CD4-positive, alpha-beta T cell (primary cell): ENCODE measurements around the gene TMCC3. TPM values are rescaled to one million over a fixed set of nuclear protein-coding genes. Genes with fewer than 3 reads are reported as not detected.

Experiments used
- ATAC-seq: fragments of 200-7000 bp; cut with Tn5 transposase; one replicate; pipeline ENCODE4 v1.10.0; 2022; ENCODE audit warnings: mild to moderate bottlenecking; ENCODE audit not compliant: poor library complexity
- CTCF ChIA-PET: fragments of 350-600 bp; sonication (Branson Sonifier 250); formaldehyde crosslinking; loops from one replicate; lab custom pipeline; 2021; ENCODE audit warnings: antibody characterized with exemption, inconsistent platforms; lab: Charles Lee
- POLR2A ChIA-PET: fragments of 350-600 bp; sonication (Branson Sonifier 250); formaldehyde crosslinking; loops from one replicate; lab custom pipeline; 2021; ENCODE audit warnings: antibody characterized with exemption, inconsistent platforms; lab: Charles Lee
- DNase-seq, 14 experiments: peaks; one replicate each; pipeline ENCODE4 v3.0.0-alpha.2; 2013 to 2020; ENCODE audit warnings: mixed read lengths in 2 of 14
- H3K27ac ChIP-seq, 2 donors: one replicate each; pipeline versions ENCODE4 v1.5.1 to v1.7.0; 2013; ENCODE audit warnings: low read length in 2 of 2, low read depth in 1 of 2, mild to moderate bottlenecking in 1 of 2
- H3K27me3 ChIP-seq, 2 experiments: 1 replicate in 1 of 2; 2 replicates in 1 of 2; pipeline versions ENCODE4 v1.6.1 to v1.7.0; 2013; ENCODE audit warnings: low read length in 2 of 2, control low read depth in 1 of 2, mild to moderate bottlenecking in 1 of 2, moderate library complexity in 1 of 2; ENCODE audit not compliant: insufficient read depth in 2 of 2, control insufficient read depth in 1 of 2
- H3K36me3 ChIP-seq: one replicate; pipeline ENCODE4 v1.6.1; 2013; ENCODE audit warnings: low read length, control low read depth; ENCODE audit not compliant: insufficient read depth
- H3K4me1 ChIP-seq: one replicate; pipeline ENCODE4 v1.6.1; 2013; ENCODE audit warnings: low read length, control low read depth; ENCODE audit not compliant: insufficient read depth
- H3K4me3 ChIP-seq: one replicate; pipeline ENCODE4 v1.5.1; 2013; ENCODE audit warnings: mild to moderate bottlenecking, low read length, moderate library complexity
- H3K9me3 ChIP-seq, 2 experiments: 1 replicate in 1 of 2; 2 replicates in 1 of 2; pipeline versions ENCODE4 v1.6.1 to v1.7.0; 2013; ENCODE audit warnings: low read length in 2 of 2, mild to moderate bottlenecking in 2 of 2, control low read depth in 1 of 2, moderate library complexity in 1 of 2; ENCODE audit not compliant: control insufficient read depth in 1 of 2, insufficient read depth in 1 of 2
- H3K27ac Mint-ChIP-seq: one replicate; pipeline ENCODE4 v1.8.0; 2020; ENCODE audit warnings: mixed read lengths
- H3K27me3 Mint-ChIP-seq: one replicate; pipeline ENCODE4 v1.8.0; 2021; ENCODE audit warnings: mixed read lengths
- H3K36me3 Mint-ChIP-seq: one replicate; pipeline ENCODE4 v1.8.0; 2021; ENCODE audit warnings: low read depth, mixed read lengths
- H3K4me1 Mint-ChIP-seq: one replicate; pipeline ENCODE4 v1.8.0; 2021; ENCODE audit warnings: low read depth, mixed read lengths
- H3K4me3 Mint-ChIP-seq: one replicate; pipeline ENCODE4 v1.8.0; 2020; ENCODE audit warnings: mild to moderate bottlenecking, mixed read lengths
- H3K9me3 Mint-ChIP-seq: one replicate; pipeline ENCODE4 v1.8.0; 2020; ENCODE audit warnings: mixed read lengths
- intact Hi-C, 2 experiments: fragments of 100-400 bp; cut with DNase I in 1 of 2; cut with micrococcal nuclease in 1 of 2; formaldehyde crosslinking; loops; one replicate each; pipeline versions ENCODE4 v1.15.1 to v1.9.0; 2023 to 2025; cut with DNase I, micrococcal nuclease
- total RNA-seq, 174 experiments: library from RNA in 2 of 174; stranded (reverse) in 2 of 174; gene quantifications; one replicate each; pipeline ENCODE4 v1.2.3 and lab custom pipeline; 2021 to 2026
- TF ChIP-seq, protein P1 (sequence below): fragments of 200-600 bp; IDR thresholded peaks from one replicate; pipeline ENCODE4 v1.8.0; 2022; ENCODE audit warnings: antibody characterized with exemption, mild to moderate bottlenecking

The TMCC3 gene
- total RNA-seq, 2 experiments from 2014 or later = 0.78 to 1.3 TPM

DNA sequence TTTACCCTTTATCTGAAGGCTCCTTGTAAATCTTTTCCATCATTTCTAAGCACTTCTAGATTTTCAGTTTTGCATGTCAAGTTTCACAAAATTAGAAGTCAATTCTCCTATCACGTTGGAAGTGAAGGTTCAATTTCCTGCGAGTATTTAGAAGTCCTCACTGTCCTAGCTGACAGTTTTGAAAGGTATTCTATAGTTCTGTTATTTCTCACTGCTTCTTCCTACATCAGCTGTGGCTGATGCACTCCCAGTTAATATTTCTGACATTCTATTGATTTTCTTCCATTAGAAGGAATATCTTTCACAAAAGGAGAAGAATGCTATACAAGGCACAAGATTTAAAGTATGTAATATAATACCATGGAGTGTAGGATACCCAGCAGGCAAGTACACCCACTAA, 15.8 kb upstream of the TMCC3 start:
- no peaks in the 10 kb centered on the region for H3K4me1 Mint-ChIP-seq
- DNase-seq = no peak

DNA sequence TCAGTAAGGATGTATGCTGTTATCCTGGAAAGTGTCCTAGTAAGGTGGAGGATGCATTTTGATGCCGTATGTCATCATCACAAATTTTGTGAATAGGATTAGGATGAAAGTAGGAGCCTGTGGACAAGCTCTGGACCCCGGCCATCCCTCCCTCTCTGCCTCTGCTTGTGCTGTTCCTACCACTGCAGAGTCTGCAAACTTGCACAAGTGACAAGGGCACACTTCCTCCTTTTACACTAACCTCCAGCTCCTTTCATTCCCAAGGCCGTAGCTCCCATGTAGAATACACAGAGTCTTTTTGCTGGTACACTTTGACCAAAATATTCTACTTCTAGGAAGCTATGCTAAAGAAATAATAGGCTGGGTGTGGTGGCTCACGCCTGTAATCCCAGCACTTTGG, 13.3 kb upstream of the TMCC3 start:
- CTCF ChIA-PET = interaction anchor here (1.3 kb wide), 1 partner anchor 10 kb away, joined by 3 read pairs; no protein-coding TSS in a partner anchor
- no peaks in the 10 kb centered on the region for H3K9me3 Mint-ChIP-seq
- DNase-seq = no peak
- H3K27ac Mint-ChIP-seq = no peak overlapping the region
- no peaks in the 10 kb centered on the region for H3K4me1 Mint-ChIP-seq
- H3K27me3 Mint-ChIP-seq = peaks cover 2% of the 10 kb centered on the region
- no peak overlapping the region for H3K4me3 Mint-ChIP-seq
- no peak for ATAC-seq
- POLR2A ChIA-PET = no interaction called here
- Histone ChIP-seq H3K9me3 (no peaks in the 10 kb centered on the region), H3K36me3 (no peaks in the 10 kb centered on the region), H3K4me1 (no peaks in the 10 kb centered on the region), H3K27ac (no peak overlapping the region), H3K27me3 (no peaks in the 10 kb centered on the region), H3K4me3 (no peak overlapping the region)
- TF ChIP-seq, protein P1, sequence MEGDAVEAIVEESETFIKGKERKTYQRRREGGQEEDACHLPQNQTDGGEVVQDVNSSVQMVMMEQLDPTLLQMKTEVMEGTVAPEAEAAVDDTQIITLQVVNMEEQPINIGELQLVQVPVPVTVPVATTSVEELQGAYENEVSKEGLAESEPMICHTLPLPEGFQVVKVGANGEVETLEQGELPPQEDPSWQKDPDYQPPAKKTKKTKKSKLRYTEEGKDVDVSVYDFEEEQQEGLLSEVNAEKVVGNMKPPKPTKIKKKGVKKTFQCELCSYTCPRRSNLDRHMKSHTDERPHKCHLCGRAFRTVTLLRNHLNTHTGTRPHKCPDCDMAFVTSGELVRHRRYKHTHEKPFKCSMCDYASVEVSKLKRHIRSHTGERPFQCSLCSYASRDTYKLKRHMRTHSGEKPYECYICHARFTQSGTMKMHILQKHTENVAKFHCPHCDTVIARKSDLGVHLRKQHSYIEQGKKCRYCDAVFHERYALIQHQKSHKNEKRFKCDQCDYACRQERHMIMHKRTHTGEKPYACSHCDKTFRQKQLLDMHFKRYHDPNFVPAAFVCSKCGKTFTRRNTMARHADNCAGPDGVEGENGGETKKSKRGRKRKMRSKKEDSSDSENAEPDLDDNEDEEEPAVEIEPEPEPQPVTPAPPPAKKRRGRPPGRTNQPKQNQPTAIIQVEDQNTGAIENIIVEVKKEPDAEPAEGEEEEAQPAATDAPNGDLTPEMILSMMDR = no peak
- H3K36me3 Mint-ChIP-seq = no peaks in the 10 kb centered on the region
- intact Hi-C loops = no loop called here

More for the DNA sequence above, 15.8 kb upstream of the TMCC3 start:
- ATAC-seq = no peak
- Histone ChIP-seq H3K27me3 (no peaks in the 10 kb centered on the region), H3K4me1 (no peaks in the 10 kb centered on the region), H3K4me3 (no peak overlapping the region), H3K36me3 (no peaks in the 10 kb centered on the region), H3K9me3 (no peaks in the 10 kb centered on the region), H3K27ac (no peak overlapping the region)
- no peaks in the 10 kb centered on the region for H3K36me3 Mint-ChIP-seq
- TF ChIP-seq, protein P1 = no peak
- intact Hi-C loops = no loop called here
- no peak overlapping the region for H3K4me3 Mint-ChIP-seq
- no peaks in the 10 kb centered on the region for H3K27me3 Mint-ChIP-seq
- H3K9me3 Mint-ChIP-seq = no peaks in the 10 kb centered on the region
- CTCF ChIA-PET = no interaction called here
- H3K27ac Mint-ChIP-seq = no peak overlapping the region
- POLR2A ChIA-PET = no interaction called here

DNA sequence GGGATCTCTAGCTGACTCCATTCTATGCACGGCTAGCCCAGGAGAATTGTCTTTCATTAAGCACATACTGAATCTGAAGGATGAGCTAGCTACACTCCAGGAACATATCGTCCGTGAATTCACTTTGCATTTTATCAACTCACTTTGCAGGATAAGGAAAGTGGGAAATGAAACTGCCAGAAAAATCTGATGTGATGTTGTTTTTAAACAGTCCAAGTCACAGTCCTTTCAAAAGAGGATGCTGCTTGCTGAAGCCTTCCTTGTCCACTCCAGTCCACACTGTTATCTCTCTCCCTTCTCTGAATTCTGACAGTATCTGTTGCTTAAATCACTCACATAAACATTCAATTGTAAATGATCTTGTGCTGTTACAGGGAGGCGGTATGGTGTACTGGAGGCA, 12.7 kb upstream of the TMCC3 start:
- H3K36me3 ChIP-seq = no peaks in the 10 kb centered on the region
- no peaks in the 10 kb centered on the region for H3K4me1 Mint-ChIP-seq
- H3K4me1 ChIP-seq = no peaks in the 10 kb centered on the region
- H3K4me3 ChIP-seq = no peak overlapping the region
- ChIA-PET POLR2A (no interaction called here), CTCF (interaction anchor here (1.3 kb wide), 1 partner anchor 10 kb away, joined by 3 read pairs; no protein-coding TSS in a partner anchor)
- peaks cover 5% of the 10 kb centered on the region for H3K27me3 Mint-ChIP-seq
- H3K27ac Mint-ChIP-seq = no peak overlapping the region
- H3K27me3 ChIP-seq = no peaks in the 10 kb centered on the region
- ATAC-seq = no peak
- intact Hi-C loops = no loop called here
- H3K9me3 ChIP-seq = no peaks in the 10 kb centered on the region
- no peak for DNase-seq
- no peak overlapping the region for H3K4me3 Mint-ChIP-seq
- TF ChIP-seq, protein P1 = no peak
- no peaks in the 10 kb centered on the region for H3K36me3 Mint-ChIP-seq
- no peak overlapping the region for H3K27ac ChIP-seq
- H3K9me3 Mint-ChIP-seq = no peaks in the 10 kb centered on the region
